Measurements from ENCODE around the gene NAGK. TPM values are rescaled to one million over a fixed set of nuclear protein-coding genes. Genes with fewer than 3 reads are reported as not detected.
A peak's percentile ranks its signal among the peaks of the same experiment; 100 is the strongest.
"Not testable (repeated sequence)": the region's sequence is repeated elsewhere in the genome, so short reads cannot be mapped to it uniquely, and the experiment has no call there.

NAGK gene
- total RNA-seq, 4 donors from 2014 or later = 58.0 to 125 (median 67.6) TPM

GRCh38 chr2:71048096-71048495 lies 20.4 kb upstream of the NAGK start:
- H3K27me3 ChIP-seq = no peaks in the 10 kb centered on the region
- H3K27ac ChIP-seq = no peak overlapping the region
- no peaks in the 10 kb centered on the region for H3K9me3 ChIP-seq
- TF ChIP-seq EP300 (IDR thresholded peaks at IDR 0.05; ENCODE audit: low read depth) (no peak), POLR2AphosphoS5 (IDR thresholded peaks at IDR 0.05) (no peak), CTCF (IDR thresholded peaks at IDR 0.05) (no peak), POLR2A (IDR thresholded peaks at IDR 0.05) (no peak)
- WGBS, 2 donors (ENCODE audit: low coverage in 1 of 2) = 94% methylated on average over 7 of the region's 7 CpGs; no CpG with 5 or more reads in 1 of the 2 donors
- H3K36me3 ChIP-seq = no peaks in the 10 kb centered on the region
- H3K4me1 ChIP-seq = no peaks in the 10 kb centered on the region
- H3K4me3 ChIP-seq = no peak overlapping the region
- intact Hi-C loops (cut with DNase I; ENCODE audit: low total_unique reads) (no loop called here), in situ Hi-C loops (cut with MboI; ENCODE audit: low pct_ligation_motif_present in 1 of 4, low pct_unique_long_range_greater_than_20kb in 1 of 4, low sequenced_read_pairs in 3 of 4) (no loop called here)
- DNase-seq = no peak

- in situ Hi-C loops (cut with MboI; ENCODE audit: low pct_ligation_motif_present in 1 of 4, low pct_unique_long_range_greater_than_20kb in 1 of 4, low sequenced_read_pairs in 3 of 4); H3K27ac ChIP-seq: not testable (repeated sequence)
- WGBS, 2 donors (ENCODE audit: low coverage in 1 of 2) = 45 to 70% methylated on average over 1 to 10 of the region's 10 CpGs
These were observed 18.6 kb upstream of the NAGK start for GRCh38 chr2:71049704-71050360.

GRCh38 chr2:71055206-71055740 lies 13.2 kb upstream of the NAGK start:
- H3K4me3 ChIP-seq; H3K4me1 ChIP-seq; H3K27me3 ChIP-seq; H3K36me3 ChIP-seq; H3K9me3 ChIP-seq; H3K27ac ChIP-seq; DNase-seq; in situ Hi-C loops (cut with MboI; ENCODE audit: low pct_ligation_motif_present in 1 of 4, low pct_unique_long_range_greater_than_20kb in 1 of 4, low sequenced_read_pairs in 3 of 4); intact Hi-C loops (cut with DNase I; ENCODE audit: low total_unique reads): not testable (repeated sequence)
- WGBS, 2 donors (ENCODE audit: low coverage in 1 of 2) = 87 to 90% methylated on average over 3 to 10 of the region's 10 CpGs

More at GRCh38 chr2:71049704-71050360, 18.6 kb upstream of the NAGK start:
- peak; percentile 44 for DNase-seq
- H3K9me3 ChIP-seq; H3K4me3 ChIP-seq; intact Hi-C loops (cut with DNase I; ENCODE audit: low total_unique reads); H3K36me3 ChIP-seq; H3K27me3 ChIP-seq; H3K4me1 ChIP-seq: not testable (repeated sequence)

- H3K27ac ChIP-seq = no peak overlapping the region
- 87 to 100% methylated on average over 1 to 2 of the region's 2 CpGs for WGBS, 2 donors (ENCODE audit: low coverage in 1 of 2)
- no peaks in the 10 kb centered on the region for H3K9me3 ChIP-seq
- DNase-seq = no peak
- H3K4me1 ChIP-seq = no peaks in the 10 kb centered on the region
- TF ChIP-seq CTCF (IDR thresholded peaks at IDR 0.05) (no peak), EP300 (IDR thresholded peaks at IDR 0.05; ENCODE audit: low read depth) (no peak), POLR2A (IDR thresholded peaks at IDR 0.05) (no peak)
- H3K4me3 ChIP-seq = no peak overlapping the region
- H3K36me3 ChIP-seq = no peaks in the 10 kb centered on the region
- no peaks in the 10 kb centered on the region for H3K27me3 ChIP-seq
- in situ Hi-C loops (cut with MboI; ENCODE audit: low pct_ligation_motif_present in 1 of 4, low pct_unique_long_range_greater_than_20kb in 1 of 4, low sequenced_read_pairs in 3 of 4) (no loop called here), intact Hi-C loops (cut with DNase I; ENCODE audit: low total_unique reads) (no loop called here)
These were observed 8.2 kb upstream of the NAGK start for GRCh38 chr2:71060211-71060610.

- in situ Hi-C loops (cut with MboI; ENCODE audit: low pct_ligation_motif_present in 1 of 4, low pct_unique_long_range_greater_than_20kb in 1 of 4, low sequenced_read_pairs in 3 of 4) = no loop called here
These were observed 7.6 kb upstream of the NAGK start for GRCh38 chr2:71060871-71061270.

More at GRCh38 chr2:71060871-71061270, 7.6 kb upstream of the NAGK start:
- WGBS, 2 donors (ENCODE audit: low coverage in 1 of 2) = 70 to 100% methylated on average over 1 to 3 of the region's 3 CpGs
- Histone ChIP-seq H3K27ac (no peak overlapping the region), H3K4me3 (no peak overlapping the region), H3K9me3 (no peaks in the 10 kb centered on the region), H3K27me3 (no peaks in the 10 kb centered on the region), H3K4me1 (no peaks in the 10 kb centered on the region), H3K36me3 (no peaks in the 10 kb centered on the region)
- TF ChIP-seq CTCF (IDR thresholded peaks at IDR 0.05) (no peak), POLR2A (IDR thresholded peaks at IDR 0.05) (no peak), EP300 (IDR thresholded peaks at IDR 0.05; ENCODE audit: low read depth) (no peak), POLR2AphosphoS5 (IDR thresholded peaks at IDR 0.05) (no peak)
- intact Hi-C loops (cut with DNase I; ENCODE audit: low total_unique reads) = no loop called here
- DNase-seq = no peak

Data from transverse colon (tissue), 4 donors.